Activated naive CD8-positive, alpha-beta T cell treated with anti-CD3 and anti-CD28 coated beads, Interleukin-2, amount 10 ng/mL, durations not matched to agents 7 days and 5 days (primary cell): ENCODE results near the gene DOCK8. TPM values are rescaled to one million over a fixed set of nuclear protein-coding genes. Genes with fewer than 3 reads are reported as not detected.

Source experiments
- ATAC-seq: fragments of 150-1000 bp; cut with Tn5 transposase; one replicate; pipeline ENCODE4 v1.10.0; 2021; ENCODE audit warnings: low read depth, moderate library complexity
- POLR2A ChIA-PET: fragments of 350-600 bp; sonication (Branson Sonifier 250); formaldehyde crosslinking; loops from one replicate; lab custom pipeline; 2021; ENCODE audit warnings: antibody characterized with exemption; lab: Charles Lee
- DNase-seq: peaks from one replicate; pipeline ENCODE4 v3.0.0; 2021
- H3K27ac Mint-ChIP-seq: one replicate; pipeline ENCODE4 v1.8.0; 2022; ENCODE audit warnings: mild to moderate bottlenecking, mixed read lengths
- H3K27me3 Mint-ChIP-seq: one replicate; pipeline ENCODE4 v1.8.0; 2022; ENCODE audit warnings: mild to moderate bottlenecking, moderate library complexity, mixed read lengths
- H3K36me3 Mint-ChIP-seq: one replicate; pipeline ENCODE4 v1.8.0; 2021; ENCODE audit warnings: mild to moderate bottlenecking, mixed read lengths
- H3K4me1 Mint-ChIP-seq: one replicate; pipeline ENCODE4 v1.8.0; 2021; ENCODE audit warnings: mixed read lengths
- H3K4me3 Mint-ChIP-seq: one replicate; pipeline ENCODE4 v1.8.0; 2022; ENCODE audit warnings: mild to moderate bottlenecking, moderate library complexity, mixed read lengths
- H3K9me3 Mint-ChIP-seq: one replicate; pipeline ENCODE4 v1.8.0; 2021; ENCODE audit warnings: mixed read lengths
- total RNA-seq, 2 experiments: library from RNA; stranded (reverse); gene quantifications; one replicate each; pipeline ENCODE4 v1.2.3, GENCODE V29; 2021

Gene DOCK8
- total RNA-seq, 2 experiments from 2014 or later = 318 to 319 TPM

DNA sequence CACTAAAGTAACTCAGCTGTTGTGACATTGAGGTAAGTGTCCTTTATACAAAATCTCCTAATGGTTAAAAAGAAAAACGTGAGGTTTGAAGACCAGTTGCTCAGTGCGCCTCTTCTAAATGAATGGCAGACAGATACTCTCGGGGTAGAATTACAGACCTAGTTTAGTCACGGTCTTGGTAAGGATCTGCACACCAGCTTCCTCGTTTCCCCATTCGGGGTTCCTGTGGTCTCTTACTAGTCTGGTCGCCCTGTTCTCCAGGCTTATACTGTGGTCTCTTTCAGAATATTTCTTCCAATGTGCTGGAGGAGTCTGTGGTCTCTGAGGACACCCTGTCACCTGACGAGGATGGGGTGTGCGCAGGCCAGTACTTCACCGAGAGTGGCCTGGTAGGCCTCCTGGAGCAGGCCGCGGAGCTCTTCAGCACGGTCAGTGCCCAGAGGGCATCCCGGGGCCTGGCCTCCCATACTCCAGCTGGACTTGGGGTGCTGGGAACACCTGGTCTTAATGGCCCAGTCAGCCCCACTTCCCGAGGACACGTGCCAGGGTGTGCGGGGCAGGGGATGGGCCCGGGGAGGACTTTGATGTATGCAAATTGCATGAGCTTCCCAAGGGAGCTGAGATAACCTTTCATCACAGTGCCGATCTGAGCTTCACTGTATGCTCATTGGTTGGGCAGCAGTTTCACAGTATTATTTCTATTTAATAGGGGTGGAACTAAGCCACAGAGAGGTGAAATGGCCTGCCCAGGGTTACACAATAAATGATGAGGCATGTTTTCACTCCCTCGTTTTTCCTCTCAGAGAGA is 224.5 kb downstream of the DOCK8 start:
- H3K4me3 Mint-ChIP-seq = no peak overlapping the region
- H3K4me1 Mint-ChIP-seq = peaks cover 2% of the 10 kb centered on the region
- H3K9me3 Mint-ChIP-seq = no peaks in the 10 kb centered on the region
- POLR2A ChIA-PET = no interaction called here
- no peak overlapping the region for H3K27ac Mint-ChIP-seq
- H3K36me3 Mint-ChIP-seq = peaks cover 46% of the 10 kb centered on the region
- DNase-seq (no peak), ATAC-seq (no peak)
- no peaks in the 10 kb centered on the region for H3K27me3 Mint-ChIP-seq

GRCh38 chr9:441126-441525 is 226.5 kb downstream of the DOCK8 start:
- H3K27ac Mint-ChIP-seq = peak overlapping the region; percentile 73
- no peaks in the 10 kb centered on the region for H3K27me3 Mint-ChIP-seq
- POLR2A ChIA-PET = no interaction called here
- H3K4me1 Mint-ChIP-seq = peaks cover 12% of the 10 kb centered on the region
- no peak for DNase-seq
- no peaks in the 10 kb centered on the region for H3K9me3 Mint-ChIP-seq
- H3K36me3 Mint-ChIP-seq = peaks cover 50% of the 10 kb centered on the region
- H3K4me3 Mint-ChIP-seq = no peak overlapping the region
- no peak for ATAC-seq

DNA sequence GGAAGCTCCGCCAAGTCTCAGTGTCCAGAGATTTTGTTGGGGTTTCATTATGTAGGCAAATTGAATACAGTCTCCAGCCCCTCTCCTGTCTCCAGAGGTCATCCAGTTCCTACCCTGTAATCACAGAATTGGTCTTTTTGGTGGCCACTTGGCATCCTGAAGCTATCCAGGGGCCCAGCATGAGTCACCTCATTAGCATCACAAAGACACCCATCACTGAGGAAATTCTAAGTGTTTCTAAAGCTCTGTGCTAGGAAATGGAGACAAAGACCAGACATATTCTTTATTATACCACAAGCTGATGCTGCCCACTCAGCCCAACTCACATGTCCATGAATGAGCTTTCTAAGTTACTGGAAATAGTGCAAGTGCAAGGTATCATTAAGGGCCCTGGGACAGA is 229.9 kb downstream of the DOCK8 start:
- no peak for ATAC-seq

DNA sequence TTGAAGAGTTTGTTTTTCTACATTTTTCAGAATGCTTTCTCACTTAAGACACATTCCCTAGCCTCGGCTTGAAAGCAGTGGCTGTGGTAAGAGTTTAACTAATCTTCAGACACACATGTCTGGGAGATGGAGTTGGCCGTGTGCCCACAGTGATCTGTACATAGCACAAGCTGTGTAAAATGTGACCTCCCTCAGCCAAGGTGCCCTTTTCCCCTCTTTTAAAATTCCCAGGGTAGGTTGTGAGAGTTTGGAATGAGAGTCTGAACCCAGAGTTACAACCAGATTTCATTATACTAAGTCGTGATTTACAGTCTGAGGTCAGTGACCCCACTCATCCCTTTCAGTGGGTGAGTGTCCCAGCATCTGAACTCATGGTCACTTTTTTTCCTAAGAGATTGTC is 230.4 kb downstream of the DOCK8 start:
- H3K4me1 Mint-ChIP-seq = peaks cover 27% of the 10 kb centered on the region
- no peaks in the 10 kb centered on the region for H3K9me3 Mint-ChIP-seq
- DNase-seq = no peak
- ATAC-seq = no peak
- no peak overlapping the region for H3K27ac Mint-ChIP-seq
- no peak overlapping the region for H3K4me3 Mint-ChIP-seq
- H3K36me3 Mint-ChIP-seq = peaks cover 56% of the 10 kb centered on the region
- H3K27me3 Mint-ChIP-seq = no peaks in the 10 kb centered on the region
- POLR2A ChIA-PET = no interaction called here

More for the DNA sequence above, 229.9 kb downstream of the DOCK8 start:
- Mint-ChIP-seq H3K9me3 (no peaks in the 10 kb centered on the region), H3K27ac (no peak overlapping the region), H3K36me3 (peaks cover 56% of the 10 kb centered on the region), H3K4me1 (peaks cover 27% of the 10 kb centered on the region), H3K27me3 (no peaks in the 10 kb centered on the region), H3K4me3 (no peak overlapping the region)
- no peak for DNase-seq
- POLR2A ChIA-PET = no interaction called here

DNA sequence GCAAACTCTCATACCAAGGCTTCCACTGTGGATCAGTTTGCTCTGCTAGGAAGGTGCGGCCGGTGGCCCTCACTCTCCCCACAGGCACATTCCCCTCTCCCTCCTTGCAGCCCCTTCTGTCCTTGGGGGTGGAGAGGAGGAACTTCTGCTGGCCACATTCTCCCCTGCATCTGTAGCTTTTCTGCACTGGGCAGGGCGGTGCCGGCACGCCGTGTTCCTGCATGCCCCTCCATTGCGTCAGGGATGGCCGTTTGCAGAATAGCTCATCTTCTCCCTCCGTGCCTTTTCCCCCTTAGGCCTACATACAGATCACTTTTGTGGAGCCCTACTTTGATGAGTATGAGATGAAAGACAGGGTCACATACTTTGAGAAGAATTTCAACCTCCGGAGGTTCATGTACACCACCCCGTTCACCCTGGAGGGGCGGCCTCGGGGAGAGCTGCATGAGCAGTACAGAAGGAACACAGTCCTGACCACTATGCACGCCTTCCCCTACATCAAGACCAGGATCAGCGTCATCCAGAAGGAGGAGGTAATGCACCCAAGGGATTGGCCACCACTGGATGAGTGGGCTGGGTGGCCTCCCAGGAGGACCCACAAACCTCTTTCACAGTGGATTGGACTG is 231.5 kb downstream of the DOCK8 start:
- H3K9me3 Mint-ChIP-seq = no peaks in the 10 kb centered on the region
- POLR2A ChIA-PET = no interaction called here
- peak overlapping the region; percentile 43 for H3K27ac Mint-ChIP-seq
- H3K27me3 Mint-ChIP-seq = no peaks in the 10 kb centered on the region
- H3K4me3 Mint-ChIP-seq = no peak overlapping the region
- peaks cover 27% of the 10 kb centered on the region for H3K4me1 Mint-ChIP-seq
- H3K36me3 Mint-ChIP-seq = peaks cover 57% of the 10 kb centered on the region
- ATAC-seq (no peak), DNase-seq (no peak)

- DNase-seq = no peak
- Mint-ChIP-seq H3K36me3 (peaks cover 54% of the 10 kb centered on the region), H3K9me3 (no peaks in the 10 kb centered on the region), H3K27me3 (no peaks in the 10 kb centered on the region), H3K27ac (peak overlapping the region; percentile 17), H3K4me1 (peaks cover 27% of the 10 kb centered on the region), H3K4me3 (peak overlapping the region; percentile 37)
- POLR2A ChIA-PET = interaction anchor here (1.4 kb wide), 1 partner anchor 11 kb away, joined by 6 read pairs; no protein-coding TSS in a partner anchor
- ATAC-seq = peak; percentile 99
These were observed 232.8 kb downstream of the DOCK8 start for GRCh38 chr9:447230-448025.

DNA sequence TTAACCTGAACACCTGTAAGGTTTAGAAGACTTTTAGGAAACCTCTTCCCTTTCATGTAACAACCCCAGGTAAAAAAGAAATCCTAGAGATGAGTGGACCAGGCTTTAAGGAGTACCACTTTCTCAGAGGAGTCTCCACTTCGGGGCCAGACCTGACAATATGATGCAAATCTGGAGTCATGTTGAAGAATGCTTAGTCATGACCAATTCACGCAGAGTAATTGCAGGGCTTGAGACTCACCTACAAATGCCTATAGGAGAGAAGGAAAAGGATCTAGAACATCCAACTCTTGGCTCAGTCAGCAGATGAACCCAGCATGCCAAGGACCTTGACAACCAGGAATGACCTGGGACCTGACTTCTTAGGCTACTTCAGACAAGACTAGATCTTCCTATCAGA is 235.4 kb downstream of the DOCK8 start:
- DNase-seq (no peak), ATAC-seq (no peak)
- H3K27me3 Mint-ChIP-seq = no peaks in the 10 kb centered on the region
- peaks cover 49% of the 10 kb centered on the region for H3K36me3 Mint-ChIP-seq
- peaks cover 25% of the 10 kb centered on the region for H3K4me1 Mint-ChIP-seq
- no peak overlapping the region for H3K4me3 Mint-ChIP-seq
- no peak overlapping the region for H3K27ac Mint-ChIP-seq
- POLR2A ChIA-PET = no interaction called here
- H3K9me3 Mint-ChIP-seq = no peaks in the 10 kb centered on the region

DNA sequence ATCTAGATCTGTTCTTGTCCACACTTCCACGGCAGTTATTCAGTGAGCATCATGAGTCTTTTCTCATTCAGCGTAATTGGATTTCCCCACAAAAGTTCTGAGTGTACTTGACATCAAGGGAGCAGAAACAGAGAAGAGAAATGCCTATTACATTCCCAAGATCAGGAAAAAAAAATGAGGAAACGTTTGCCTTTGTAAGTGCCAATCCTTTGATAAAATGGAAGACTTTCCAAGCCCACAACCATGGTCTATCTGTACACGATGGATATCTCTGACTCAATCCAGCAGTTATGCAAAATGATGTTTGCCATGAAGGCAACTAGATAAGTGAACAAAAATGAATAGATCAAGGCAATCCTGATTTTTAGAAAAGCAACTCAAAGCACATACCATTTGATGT is 235.9 kb downstream of the DOCK8 start:
- POLR2A ChIA-PET = no interaction called here
- H3K9me3 Mint-ChIP-seq = no peaks in the 10 kb centered on the region
- H3K4me1 Mint-ChIP-seq = peaks cover 20% of the 10 kb centered on the region
- H3K27me3 Mint-ChIP-seq = no peaks in the 10 kb centered on the region
- no peak overlapping the region for H3K27ac Mint-ChIP-seq
- peaks cover 46% of the 10 kb centered on the region for H3K36me3 Mint-ChIP-seq
- H3K4me3 Mint-ChIP-seq = no peak overlapping the region
- ATAC-seq (no peak), DNase-seq (no peak)

DNA sequence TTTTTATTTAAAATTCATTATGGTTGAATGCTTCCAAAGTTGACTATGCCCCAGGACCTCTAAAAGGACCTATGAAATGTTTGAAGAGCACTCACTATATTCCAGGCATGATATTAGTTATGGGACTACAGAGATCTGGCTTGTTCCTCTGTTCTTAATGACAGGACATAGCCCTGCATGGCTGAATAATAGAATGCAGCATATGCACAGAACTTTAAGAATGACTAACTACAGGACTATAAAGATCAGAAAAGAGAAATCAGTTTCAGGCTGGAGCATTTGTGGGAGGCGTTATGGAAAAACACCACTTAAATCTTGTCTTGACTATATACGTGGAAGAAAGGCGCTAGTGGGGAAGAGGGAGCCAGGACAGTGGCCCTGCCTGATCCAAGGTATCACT is 239.2 kb downstream of the DOCK8 start:
- H3K4me1 Mint-ChIP-seq = peaks cover 16% of the 10 kb centered on the region
- H3K27ac Mint-ChIP-seq = no peak overlapping the region
- DNase-seq (no peak), ATAC-seq (no peak)
- no peaks in the 10 kb centered on the region for H3K27me3 Mint-ChIP-seq
- no peak overlapping the region for H3K4me3 Mint-ChIP-seq
- POLR2A ChIA-PET = no interaction called here
- H3K36me3 Mint-ChIP-seq = peaks cover 35% of the 10 kb centered on the region
- no peaks in the 10 kb centered on the region for H3K9me3 Mint-ChIP-seq

- no peaks in the 10 kb centered on the region for H3K27me3 Mint-ChIP-seq
- ATAC-seq (no peak), DNase-seq (no peak)
- peaks cover 33% of the 10 kb centered on the region for H3K4me1 Mint-ChIP-seq
- POLR2A ChIA-PET = no interaction called here
- H3K9me3 Mint-ChIP-seq = no peaks in the 10 kb centered on the region
- peaks cover 29% of the 10 kb centered on the region for H3K36me3 Mint-ChIP-seq
- no peak overlapping the region for H3K27ac Mint-ChIP-seq
- H3K4me3 Mint-ChIP-seq = no peak overlapping the region
These were observed 241.7 kb downstream of the DOCK8 start for GRCh38 chr9:456365-456764.

DNA sequence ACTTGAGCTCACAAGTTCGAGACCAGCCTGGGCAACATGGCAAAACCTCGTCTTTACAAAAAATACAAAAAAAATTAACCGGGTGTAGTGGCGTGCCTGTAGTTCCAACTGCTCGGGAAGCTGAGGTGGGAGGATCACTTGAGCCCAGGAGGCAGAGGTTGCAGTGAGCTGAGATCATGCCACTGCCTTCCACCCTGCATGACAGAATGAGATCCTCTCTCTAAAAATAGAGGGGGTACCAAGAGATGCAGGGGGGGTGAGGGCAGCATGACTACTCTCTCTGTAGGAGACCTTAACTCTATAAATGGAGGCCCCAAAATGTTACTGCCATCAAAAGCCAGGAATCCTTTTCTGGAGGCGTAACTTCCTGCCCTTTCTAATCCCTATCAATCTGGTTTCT is 243.9 kb downstream of the DOCK8 start:
- Mint-ChIP-seq H3K4me1 (peaks cover 38% of the 10 kb centered on the region), H3K27me3 (no peaks in the 10 kb centered on the region), H3K27ac (peak overlapping the region; percentile 54), H3K36me3 (peaks cover 39% of the 10 kb centered on the region), H3K4me3 (no peak overlapping the region), H3K9me3 (no peaks in the 10 kb centered on the region)
- DNase-seq (no peak), ATAC-seq (no peak)
- POLR2A ChIA-PET = interaction anchor here (2.6 kb wide), 1 partner anchor 11 kb away, joined by 6 read pairs; no protein-coding TSS in a partner anchor

GRCh38 chr9:459491-460444 is 245.1 kb downstream of the DOCK8 start:
- Mint-ChIP-seq H3K4me3 (peak overlapping the region; percentile 64), H3K27me3 (no peaks in the 10 kb centered on the region), H3K9me3 (no peaks in the 10 kb centered on the region), H3K36me3 (peaks cover 42% of the 10 kb centered on the region), H3K4me1 (peaks cover 38% of the 10 kb centered on the region), H3K27ac (peak overlapping the region; percentile 83)
- POLR2A ChIA-PET = interaction anchor here (2.6 kb wide), 1 partner anchor 12 kb away, joined by 6 read pairs; no protein-coding TSS in a partner anchor
- ATAC-seq (peak; percentile 78), DNase-seq (peak; percentile 43)
